Measurements from ENCODE around the gene TIFAB. TPM values are rescaled to one million over a fixed set of nuclear protein-coding genes. Genes with fewer than 3 reads are reported as not detected.

The TIFAB gene
- total RNA-seq, 1 donor from 2014 or later, result not detected

DNA sequence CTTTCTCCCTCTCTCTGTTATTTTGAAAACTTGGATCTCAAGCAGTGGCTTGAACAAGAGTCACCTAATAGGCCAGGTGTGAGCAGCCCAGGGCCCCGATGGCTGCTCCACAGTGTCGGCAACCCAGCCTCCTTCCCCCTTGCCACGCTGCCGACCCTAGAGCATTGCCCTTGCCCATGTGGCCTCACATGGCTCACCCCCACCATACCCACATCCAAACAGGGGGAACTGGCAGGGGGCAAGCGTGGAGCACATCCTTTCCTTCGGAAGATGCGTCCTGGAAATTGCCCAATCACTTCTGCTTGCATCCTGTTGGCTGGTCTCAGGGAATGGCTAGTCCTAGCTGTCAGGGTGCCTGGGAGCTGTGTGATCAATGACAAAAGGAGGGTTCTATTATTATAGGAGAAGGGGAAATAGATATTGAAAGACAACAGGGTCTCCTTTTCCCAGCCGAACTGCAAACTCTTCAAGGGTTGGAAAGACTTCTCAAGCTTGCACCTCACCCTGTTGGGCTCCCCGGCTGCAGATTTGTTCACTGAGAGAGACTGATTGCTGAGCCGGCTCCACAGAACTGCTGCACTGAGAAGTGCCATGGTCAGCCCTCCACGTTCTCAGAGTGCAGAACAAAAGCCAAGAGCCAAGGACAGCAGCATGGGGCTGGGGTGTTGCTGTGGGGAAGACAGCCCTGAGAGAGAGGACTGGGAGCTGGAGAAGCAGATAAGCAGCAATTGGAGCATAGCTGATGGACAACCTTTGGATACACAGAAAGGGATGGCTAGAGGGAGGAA is 8.3 kb upstream of the TIFAB start:
- DNase-seq (ENCODE audit: low spot score) (no peak), ATAC-seq (no peak)

DNA sequence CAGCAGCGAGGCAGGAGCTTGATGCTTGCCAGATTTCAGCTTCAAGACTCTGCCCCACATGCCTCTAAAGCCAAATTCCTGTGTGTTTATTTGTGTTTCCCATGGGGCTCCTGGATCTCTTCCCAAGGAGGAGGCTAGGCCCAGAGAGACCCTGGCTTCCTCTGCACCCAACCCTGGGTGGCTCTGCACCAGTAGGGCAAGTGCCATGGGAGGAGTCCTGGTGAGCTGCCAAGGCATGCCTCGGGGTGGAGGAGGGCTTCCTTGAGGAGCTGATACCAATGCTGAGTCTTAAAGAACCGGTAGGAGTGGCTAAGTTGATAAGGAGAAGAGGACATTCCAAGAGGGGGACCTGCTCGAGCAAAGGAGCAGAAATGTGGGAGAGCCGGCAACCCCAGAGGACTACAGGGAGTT is 6.8 kb upstream of the TIFAB start:
- ATAC-seq, result no peak
- DNase-seq (ENCODE audit: low spot score), result no peak

DNA sequence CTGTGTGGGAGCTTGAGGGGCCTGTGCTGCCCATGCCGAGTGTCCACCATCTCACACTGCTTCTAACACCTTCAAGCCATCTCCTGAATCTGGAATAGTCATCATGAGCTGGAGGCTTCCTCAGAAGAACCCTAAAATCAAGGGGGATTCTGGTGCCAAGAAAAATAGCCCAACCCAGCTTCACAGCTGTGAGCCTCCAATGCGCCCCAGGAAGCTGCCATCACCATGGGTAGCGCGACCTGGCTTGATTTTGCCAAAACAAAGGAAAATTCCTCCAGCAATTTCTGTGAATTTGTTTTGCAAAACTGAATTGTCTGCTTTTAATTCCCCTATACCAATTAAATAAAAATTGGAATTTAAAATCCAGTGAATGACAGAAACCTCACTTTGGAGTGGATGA is 6.2 kb upstream of the TIFAB start:
- DNase-seq (ENCODE audit: low spot score) (no peak), ATAC-seq (no peak)

DNA sequence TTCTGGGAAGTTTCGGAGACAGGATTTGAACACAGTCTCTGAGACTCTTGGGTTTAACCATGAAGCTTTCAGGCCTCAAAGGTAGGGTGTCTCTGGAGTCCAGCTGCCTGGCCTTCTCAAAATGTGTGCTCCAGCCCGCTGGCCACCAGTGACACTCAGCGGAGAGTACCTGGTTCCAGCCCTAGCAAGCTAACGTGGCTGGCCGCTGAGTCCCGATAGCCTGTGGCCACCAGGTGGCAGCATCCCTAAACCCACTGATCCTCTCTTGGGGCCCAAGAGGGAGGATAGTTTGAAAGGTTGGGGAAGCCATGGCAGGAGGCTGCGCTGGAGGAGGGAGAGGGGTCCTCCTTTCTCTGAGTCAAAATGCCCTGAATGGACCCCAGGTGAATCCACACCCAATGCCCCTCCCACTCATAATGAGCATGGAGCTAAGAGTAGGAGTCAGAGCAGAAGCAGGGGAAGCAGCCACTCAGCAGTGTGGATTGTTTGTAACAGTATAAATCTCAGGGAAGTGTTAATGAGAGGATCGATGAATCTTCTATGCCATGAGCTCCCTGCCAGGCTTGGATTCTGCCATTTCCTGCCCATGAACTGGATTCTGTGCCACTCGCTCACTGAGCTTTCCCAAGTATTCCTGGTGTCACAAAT is 5.4 kb upstream of the TIFAB start:
- peak; percentile 95 for ATAC-seq
- DNase-seq (ENCODE audit: low spot score), result peak; percentile 72

DNA sequence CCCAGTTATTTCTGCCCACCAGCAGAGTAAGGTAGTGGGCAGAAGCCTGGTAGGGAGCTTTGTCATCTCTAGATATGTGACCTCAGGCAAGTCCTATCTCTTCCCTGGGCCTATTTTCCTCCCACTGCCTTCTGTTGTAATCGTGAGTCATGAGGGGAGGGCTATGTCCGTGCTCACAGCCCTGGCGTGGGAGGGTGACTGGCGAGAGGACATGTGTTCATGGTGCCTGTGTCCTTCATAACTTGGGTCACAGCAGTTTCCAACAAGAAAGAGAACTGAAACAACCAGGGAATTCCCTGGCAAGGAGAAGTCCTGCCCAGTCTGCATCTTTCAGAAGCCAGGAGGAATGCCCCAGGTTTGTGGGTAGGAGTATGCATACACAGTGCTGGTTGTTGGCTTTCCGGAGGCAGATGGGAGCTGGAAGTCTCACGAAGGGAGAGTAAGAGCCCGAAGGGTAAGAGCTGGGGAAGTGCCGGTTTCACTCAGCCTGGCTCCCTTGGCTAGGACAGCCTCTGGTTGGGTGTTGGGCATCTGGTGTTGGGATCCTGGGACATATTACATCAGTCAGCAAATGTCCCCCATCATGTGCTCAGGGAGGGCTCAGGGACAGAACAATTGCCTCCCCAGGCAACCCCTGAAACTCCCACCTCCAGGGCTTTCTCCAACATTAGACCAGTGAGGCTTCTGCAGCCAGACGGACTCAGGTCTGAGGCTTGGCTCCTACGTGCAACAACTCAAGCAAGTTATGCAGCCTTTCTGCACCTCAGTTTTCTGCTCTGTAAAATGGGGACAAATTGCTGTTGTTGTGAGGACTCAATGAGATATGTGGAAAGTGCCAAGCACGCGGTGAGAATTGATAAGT is 4.3 kb upstream of the TIFAB start:
- ATAC-seq, result peak; percentile 34
- DNase-seq (ENCODE audit: low spot score), result no peak

DNA sequence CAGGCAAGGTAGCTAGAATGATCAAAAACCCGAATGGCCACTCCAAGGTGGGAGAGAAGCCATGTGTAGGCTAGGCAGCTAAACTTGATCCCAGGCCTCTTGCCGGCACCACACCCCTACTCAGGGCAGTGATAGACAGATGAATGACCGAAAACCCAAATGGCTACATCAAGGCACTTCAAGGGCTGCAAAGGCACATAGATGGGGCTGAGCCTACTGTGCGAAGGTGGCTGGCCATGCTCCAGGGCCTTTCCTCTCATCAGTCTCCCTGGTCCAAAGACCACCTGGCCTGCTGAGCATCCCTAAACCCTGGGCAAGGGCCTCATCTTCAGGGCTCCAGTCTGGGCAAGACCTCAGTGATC is 3.7 kb upstream of the TIFAB start:
- ATAC-seq (no peak), DNase-seq (ENCODE audit: low spot score) (no peak)

DNA sequence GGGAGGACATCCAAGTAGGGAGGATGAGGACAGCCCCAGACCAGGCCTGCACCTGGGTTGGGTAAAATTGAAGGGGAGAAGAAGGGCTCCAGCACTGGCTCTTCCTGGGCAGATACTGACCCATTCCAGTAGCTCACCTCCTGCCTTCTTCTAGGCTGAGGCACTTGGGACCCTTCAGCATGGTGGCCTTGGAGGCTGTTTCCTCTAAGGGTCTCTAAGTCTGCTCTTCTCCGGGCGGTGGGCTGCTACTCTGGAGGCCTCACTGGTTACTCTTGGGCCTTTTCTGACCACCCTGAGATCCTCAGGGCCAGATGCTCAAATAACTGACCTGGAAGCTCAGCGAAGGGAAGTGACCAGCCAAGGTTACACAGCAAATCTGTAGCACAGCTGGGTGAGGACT is 2.8 kb upstream of the TIFAB start:
- DNase-seq (ENCODE audit: low spot score), result no peak
- ATAC-seq, result no peak

DNA sequence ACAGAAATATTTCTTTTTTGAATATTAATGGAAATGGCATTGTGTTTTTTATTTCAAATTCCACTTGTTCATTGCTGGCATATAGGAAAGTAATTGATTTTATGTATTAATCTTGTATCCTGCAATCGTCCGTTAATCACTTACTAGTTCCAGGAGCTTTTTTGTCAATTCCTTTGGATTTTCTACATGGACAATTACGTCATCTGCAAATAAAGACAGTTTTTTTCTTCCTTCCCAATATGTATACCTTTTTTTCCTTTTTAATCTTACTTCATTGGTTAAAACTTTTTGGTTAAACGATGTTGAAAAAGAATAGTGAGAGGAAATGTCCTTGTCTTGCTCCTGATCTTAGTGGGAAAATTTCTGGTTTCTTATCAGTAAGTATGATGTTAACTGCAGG is 1.5 kb upstream of the TIFAB start:
- no peak for DNase-seq (ENCODE audit: low spot score)
- no peak for ATAC-seq

DNA sequence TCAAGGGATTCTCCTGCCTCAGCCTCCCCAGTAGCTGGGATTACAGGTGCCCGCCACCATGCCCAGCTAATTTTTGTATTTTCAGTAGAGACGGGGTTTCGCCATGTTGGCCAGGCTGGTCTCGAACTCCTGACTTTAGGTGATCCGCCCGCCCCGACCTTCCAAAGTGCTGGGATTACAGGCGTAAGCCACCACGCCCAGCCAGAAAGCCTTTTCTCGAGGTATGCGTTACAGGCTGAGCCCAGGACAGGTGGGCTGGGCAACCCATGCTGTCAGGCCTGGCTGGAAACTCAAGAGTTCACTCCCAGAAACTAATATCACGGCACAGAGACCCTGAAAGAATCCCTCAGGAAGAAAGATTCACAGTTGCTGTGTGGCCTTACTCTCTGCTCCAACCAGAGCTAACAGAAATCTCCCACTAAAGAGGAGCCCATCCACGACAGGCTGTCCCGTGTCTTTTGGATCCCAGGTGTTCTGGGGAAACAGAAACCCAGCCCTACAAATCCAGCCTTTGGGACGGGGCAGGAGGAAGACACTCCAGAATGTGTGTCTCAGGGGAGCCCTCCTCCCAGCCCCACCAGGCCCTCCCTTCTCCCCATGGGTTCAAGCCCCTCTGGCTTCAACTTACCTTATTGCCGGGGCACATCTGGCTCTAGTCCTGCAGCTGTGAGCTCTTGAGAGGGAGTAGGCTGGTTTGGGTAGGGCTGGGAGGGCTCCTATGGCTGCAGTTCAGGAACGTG is 400 bp downstream of the TIFAB start:
- no peak for DNase-seq (ENCODE audit: low spot score)
- ATAC-seq, result no peak

DNA sequence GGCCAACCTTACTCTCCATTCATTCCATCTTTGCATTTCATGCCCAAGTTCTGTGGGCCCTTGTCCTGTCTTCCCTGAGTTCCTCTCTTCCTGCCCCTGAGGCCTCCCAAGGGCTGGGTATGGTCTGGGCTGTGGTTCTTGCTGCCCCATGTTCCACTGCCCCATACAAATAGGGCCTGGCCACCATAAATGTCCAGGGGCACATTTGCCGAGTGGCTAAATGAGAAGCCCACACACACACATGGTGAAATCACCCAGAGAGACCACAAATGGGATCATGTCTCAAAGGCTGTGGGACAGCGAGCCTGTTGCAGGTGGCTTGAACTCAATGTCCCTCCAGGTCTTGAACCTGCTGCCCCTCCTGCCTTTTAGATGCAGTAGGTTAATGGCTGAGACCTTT is 1.2 kb downstream of the TIFAB start:
- DNase-seq (ENCODE audit: low spot score) (no peak), ATAC-seq (no peak)

DNA sequence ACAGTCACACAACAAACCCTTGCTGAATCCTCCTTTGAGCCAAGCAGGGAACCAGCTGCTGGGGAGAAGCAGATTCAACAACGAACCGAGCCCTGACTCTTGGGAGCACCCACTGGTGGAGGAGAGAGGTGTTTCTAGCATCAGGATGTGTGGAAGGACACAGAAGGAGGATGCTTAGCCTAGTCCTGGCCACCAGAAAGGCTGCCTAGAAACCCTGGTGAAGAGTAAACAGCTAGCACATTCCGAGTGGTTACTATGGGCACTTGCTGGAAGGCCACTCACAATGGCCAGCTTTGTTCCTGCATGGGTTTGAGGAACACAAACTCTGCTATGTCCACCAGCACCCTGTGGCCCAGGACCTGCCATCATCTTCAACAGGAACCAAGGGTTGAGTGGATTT is 1.8 kb downstream of the TIFAB start:
- DNase-seq (ENCODE audit: low spot score), result no peak
- no peak for ATAC-seq

DNA sequence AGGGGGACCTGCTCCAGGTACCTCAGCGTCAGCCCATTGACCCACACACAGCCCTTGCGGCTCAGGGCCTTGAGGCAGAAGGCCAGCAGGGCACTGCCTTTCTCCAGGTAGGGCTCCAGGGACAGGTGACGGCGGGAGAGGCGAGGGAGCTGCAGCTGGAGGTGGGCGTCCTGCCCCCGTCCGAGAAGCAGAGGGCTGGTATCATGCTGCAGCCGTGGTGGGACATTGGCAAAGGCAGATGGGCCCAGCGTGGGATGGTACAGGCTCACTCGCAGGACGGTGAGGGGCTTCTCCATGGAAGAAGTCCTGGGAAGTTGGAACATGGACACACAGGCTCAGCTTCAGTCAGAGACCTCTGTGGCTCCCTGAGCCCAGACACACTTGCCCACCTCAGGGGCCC is 2.5 kb downstream of the TIFAB start:
- DNase-seq (ENCODE audit: low spot score) (no peak), ATAC-seq (no peak)

DNA sequence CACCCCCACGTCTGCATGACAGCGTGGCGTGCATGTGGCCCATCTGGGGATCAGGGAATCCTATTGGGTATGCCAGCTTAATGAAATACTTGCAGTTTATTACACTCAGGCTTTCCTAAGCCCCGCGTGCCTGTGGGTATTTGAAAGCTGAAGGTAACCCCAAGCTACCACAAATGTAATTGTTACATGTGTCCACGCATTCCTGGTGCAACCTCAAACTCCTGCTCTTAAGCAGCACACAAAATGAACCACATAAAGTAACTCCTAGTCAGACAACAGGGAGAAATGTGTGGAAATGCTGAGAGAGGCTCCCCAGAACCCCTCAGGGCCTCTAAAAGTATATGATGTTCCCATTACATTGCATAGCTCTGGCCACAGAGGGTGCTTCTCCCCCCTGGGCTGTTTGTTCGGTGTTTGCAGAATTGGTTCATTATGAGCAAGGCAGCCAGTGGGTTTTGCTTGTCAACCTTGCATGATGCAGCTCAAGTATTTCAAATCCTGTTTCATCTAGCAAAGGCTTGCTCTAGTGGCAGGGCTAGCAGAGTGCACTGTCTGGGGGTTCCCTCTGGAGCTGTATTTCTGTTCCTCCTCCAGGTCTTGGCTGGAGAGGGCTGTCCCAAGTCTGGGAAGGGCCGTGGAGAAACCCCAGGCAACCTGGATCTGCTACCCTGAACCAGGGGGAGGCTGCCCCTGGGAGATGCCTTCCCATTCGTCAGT is 3.2 kb downstream of the TIFAB start:
- no peak for DNase-seq (ENCODE audit: low spot score)

DNA sequence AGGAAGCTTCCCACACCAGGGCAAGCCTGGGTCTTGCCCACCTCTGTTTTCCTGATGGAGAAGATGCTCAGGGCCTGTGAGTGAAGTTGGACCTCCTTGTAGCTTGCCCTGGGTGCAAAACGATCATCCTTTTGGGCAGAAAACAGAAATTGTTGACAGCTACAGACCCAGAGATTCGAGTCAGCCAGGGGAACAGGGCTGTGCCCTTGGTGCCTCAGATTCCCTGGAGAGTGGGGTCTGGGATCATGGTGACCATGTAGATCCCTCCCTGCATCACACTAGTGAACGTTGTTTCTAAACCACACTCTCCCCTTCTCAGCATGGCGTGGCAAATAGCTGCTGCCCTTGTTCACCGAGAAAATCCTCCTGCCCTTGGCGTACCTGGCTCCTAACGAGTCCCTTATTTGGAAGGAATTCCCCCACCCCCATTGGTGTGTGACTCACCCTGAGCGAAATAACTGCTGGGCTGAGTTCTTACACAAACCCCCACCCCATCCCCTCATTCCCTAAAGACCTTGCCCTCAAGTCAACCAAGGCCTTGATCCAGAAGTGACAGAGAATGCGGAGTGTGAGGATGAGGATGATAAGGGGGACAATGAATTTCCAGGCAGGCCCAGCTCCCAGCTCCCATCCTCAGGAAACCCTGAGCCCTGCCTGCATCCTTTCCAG is 3.9 kb downstream of the TIFAB start:
- ATAC-seq (no peak), DNase-seq (ENCODE audit: low spot score) (no peak)

More for the DNA sequence above, 3.2 kb downstream of the TIFAB start:
- no peak for ATAC-seq

DNA sequence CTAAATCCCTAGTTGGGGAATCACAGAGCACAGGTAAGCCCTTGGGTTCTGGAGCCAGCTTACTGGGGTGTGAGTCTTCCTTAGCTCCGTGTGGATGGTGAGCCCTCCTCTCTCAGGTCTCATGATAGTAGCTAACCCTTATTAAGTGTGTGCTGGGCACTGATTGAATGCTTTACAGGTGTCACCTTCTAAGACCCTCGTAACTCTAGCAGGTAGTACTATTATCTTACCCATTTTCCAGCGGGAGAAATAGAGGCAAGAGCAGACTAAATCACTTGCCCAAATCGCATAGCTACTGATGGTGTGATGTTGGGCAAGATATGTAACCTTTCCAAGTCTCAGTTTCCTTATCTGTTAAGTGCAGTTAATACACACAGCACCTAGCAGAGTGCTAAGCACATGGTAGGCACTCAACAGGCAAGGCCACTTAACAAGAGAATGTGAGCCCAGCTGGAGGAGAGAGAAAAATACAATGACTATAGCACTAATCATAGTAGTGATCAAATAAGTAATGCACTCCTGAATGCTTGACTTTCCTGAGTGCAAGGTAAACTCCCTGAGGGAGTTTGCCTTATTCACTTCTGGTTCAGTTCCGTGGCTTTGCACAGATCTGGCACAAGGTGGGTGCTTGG is 4.7 kb downstream of the TIFAB start, which contains the start of gene DCANP1:
Gene DCANP1 (minus strand): TSS at position 51 of the 632 bp plus-strand sequence. CDS start 240 bp downstream, outside the sequence.
- no peak for ATAC-seq
- peak; percentile 12 for DNase-seq (ENCODE audit: low spot score)

DNA sequence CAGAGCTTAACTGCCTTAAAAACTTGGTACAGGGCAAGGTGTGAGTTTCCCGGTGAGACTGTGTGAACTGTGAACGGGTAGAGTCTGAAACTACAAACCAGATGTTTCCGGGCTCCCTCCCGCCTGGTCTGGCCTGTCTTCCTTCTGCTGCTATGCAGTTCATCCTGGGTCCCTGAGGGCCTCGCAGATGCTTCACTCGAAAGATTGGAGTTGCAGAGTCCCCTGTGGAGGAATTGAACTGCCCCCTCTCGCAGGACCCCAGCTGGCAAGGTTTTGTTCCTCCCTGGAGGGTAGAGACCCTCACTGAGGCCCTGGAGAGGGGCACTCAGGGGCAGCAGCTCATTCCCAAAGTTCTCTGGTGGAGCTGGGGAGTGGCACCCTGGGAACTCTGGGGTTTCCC is 5.5 kb downstream of the TIFAB start:
- DNase-seq (ENCODE audit: low spot score), result peak; percentile 31
- ATAC-seq, result no peak

DNA sequence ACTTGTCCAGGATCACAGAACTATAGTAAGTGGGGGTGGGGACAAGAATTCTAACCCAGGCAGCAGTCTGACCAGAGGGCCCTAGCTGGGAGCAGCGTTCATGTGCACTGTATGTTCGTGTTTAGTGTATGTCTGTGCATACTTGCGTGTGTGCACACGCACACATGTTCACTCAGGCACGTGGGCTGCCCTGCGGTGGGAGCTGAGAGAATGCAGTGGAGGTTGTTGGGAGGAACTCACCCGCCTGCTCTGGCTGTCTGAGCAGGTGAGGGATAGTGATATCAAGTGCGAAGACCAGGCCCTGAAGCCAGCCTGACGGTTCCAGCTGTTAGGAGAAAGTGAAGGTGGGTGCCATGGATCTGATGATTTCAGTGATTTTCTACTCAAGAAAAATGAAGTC is 5.9 kb downstream of the TIFAB start:
- ATAC-seq (no peak), DNase-seq (ENCODE audit: low spot score) (peak; percentile 12)

DNA sequence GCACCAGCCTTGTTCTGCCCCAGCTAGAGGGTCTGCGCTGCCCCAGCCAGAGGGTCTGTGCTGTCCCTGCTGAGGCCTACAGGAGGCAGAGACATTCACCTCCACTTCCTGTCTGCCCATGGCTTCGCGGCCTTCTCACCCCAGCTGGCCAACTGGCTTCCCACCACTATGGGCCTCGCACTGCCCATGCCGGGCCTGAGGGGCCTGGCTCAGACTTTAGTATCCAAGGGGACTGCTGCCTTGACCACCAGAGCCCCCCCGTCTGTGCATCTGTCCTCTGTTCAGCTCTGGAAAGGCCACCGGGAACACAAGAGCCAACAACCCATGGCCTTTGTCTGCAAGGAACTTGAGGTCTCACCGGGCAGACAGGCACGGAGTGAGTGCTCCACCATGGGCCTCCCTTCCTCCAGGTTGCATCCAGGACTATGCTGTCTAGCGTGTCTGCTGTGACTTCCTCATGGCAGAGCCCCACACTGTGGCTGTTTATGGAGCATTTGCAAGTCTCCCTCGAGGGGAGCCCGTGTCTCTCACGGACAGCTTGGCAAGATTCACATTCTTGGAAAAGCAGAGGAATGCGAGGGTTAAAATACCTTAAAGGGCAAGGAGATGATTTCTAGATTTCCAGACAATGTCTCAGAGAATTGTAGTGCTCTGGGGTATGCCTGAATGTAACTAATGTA is 6.7 kb downstream of the TIFAB start:
- no peak for ATAC-seq

DNA sequence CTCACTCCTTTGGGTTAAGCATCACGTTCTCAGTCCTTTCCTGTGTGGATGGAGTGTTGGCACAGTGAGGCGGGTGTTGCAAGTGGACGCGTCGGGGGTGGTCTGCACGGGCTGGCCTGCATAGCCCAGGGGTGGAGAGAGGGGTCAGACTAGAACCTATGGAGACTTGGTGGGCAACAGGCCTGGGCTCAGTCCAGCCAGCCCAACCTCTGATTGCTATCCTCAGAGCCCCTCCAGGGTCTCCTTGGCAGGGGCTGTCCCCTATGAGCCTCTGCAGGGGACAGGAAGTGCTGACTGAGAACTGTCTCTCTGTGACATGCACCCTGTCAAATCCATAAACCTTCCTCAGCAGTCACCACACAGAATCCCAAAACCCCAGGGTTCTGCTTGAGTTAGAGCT is 7.3 kb downstream of the TIFAB start:
- peak; percentile 23 for DNase-seq (ENCODE audit: low spot score)
- ATAC-seq, result no peak

More for the DNA sequence above, 6.7 kb downstream of the TIFAB start:
- peak; percentile 35 for DNase-seq (ENCODE audit: low spot score)
